GM23248 (cell line): ENCODE results near the gene FAM20C.

Experiments
- EZH2 ChIP-seq: fragments of 200-600 bp; sonication (generic); IDR thresholded peaks from 2 replicates; pipeline ENCODE4 v1.6.1; 2018; ENCODE audit warnings: antibody characterized with exemption, mild to moderate bottlenecking; ENCODE audit not compliant: insufficient read depth, poor library complexity, severe bottlenecking
- EZH2phosphoT487 ChIP-seq: fragments of 200-600 bp; sonication (generic); IDR thresholded peaks from 2 replicates; pipeline ENCODE4 v1.6.1; 2018; ENCODE audit warnings: antibody characterized with exemption, moderate library complexity, mild to moderate bottlenecking, low read depth; ENCODE audit not compliant: insufficient read depth

- TF ChIP-seq EZH2 (no peak), EZH2phosphoT487 (no peak)
Observed at GRCh38 chr7:270351-270983, 78.1 kb downstream of the FAM20C start.
